Activated CD4-positive, alpha-beta memory T cell treated with anti-CD3 and anti-CD28 coated beads for 36 hours (primary cell): ENCODE results near the gene ARNT2. TPM values are rescaled to one million over a fixed set of nuclear protein-coding genes. Genes with fewer than 3 reads are reported as not detected.

Source experiments
- CTCF ChIA-PET: fragments of 350-600 bp; sonication (Branson Sonifier 250); formaldehyde crosslinking; loops from one replicate; lab custom pipeline; 2021; ENCODE audit warnings: antibody characterized with exemption, inconsistent platforms; lab: Charles Lee
- POLR2A ChIA-PET: fragments of 350-600 bp; sonication (Branson Sonifier 250); formaldehyde crosslinking; loops from one replicate; lab custom pipeline; 2021; ENCODE audit warnings: antibody characterized with exemption; lab: Charles Lee
- DNase-seq: peaks from one replicate; pipeline ENCODE4 v3.0.0-alpha.2; 2020
- H3K27ac Mint-ChIP-seq: one replicate; pipeline ENCODE4 v1.8.0; 2021; ENCODE audit warnings: mixed read lengths
- H3K27me3 Mint-ChIP-seq: one replicate; pipeline ENCODE4 v1.8.0; 2021; ENCODE audit warnings: mixed read lengths
- H3K36me3 Mint-ChIP-seq: one replicate; pipeline ENCODE4 v1.8.0; 2021; ENCODE audit warnings: mixed read lengths
- H3K4me1 Mint-ChIP-seq: one replicate; pipeline ENCODE4 v1.8.0; 2021; ENCODE audit warnings: low read depth, mixed read lengths
- H3K4me3 Mint-ChIP-seq: one replicate; pipeline ENCODE4 v1.8.0; 2021; ENCODE audit warnings: mild to moderate bottlenecking, mixed read lengths
- H3K9me3 Mint-ChIP-seq: one replicate; pipeline ENCODE4 v1.8.0; 2021; ENCODE audit warnings: mixed read lengths
- intact Hi-C: fragments of 100-400 bp; cut with micrococcal nuclease; formaldehyde crosslinking; loops from one replicate; pipeline ENCODE4 v1.15.1; 2023
- total RNA-seq, 2 experiments: library from RNA; stranded (reverse); gene quantifications; one replicate each; pipeline ENCODE4 v1.2.3, GENCODE V29; 2021

The ARNT2 gene
- total RNA-seq, 2 experiments from 2014 or later, result 0.10 to 0.38 TPM

GRCh38 chr15:80580106-80580505 is 175.9 kb downstream of the ARNT2 start:
- intact Hi-C loops, result loop anchor here (10.0 kb wide), 1 partner anchor 395 kb away; no protein-coding TSS in a partner anchor
- ChIA-PET POLR2A (no interaction called here), CTCF (no interaction called here)
- no peak overlapping the region for H3K4me3 Mint-ChIP-seq
- peaks cover 2% of the 10 kb centered on the region for H3K4me1 Mint-ChIP-seq
- no peak for DNase-seq
- H3K9me3 Mint-ChIP-seq, result no peaks in the 10 kb centered on the region
- peaks cover 1% of the 10 kb centered on the region for H3K27me3 Mint-ChIP-seq
- H3K27ac Mint-ChIP-seq, result no peak overlapping the region
- H3K36me3 Mint-ChIP-seq, result no peaks in the 10 kb centered on the region

- Mint-ChIP-seq H3K36me3 (no peaks in the 10 kb centered on the region), H3K9me3 (no peaks in the 10 kb centered on the region), H3K27ac (no peak overlapping the region), H3K4me3 (no peak overlapping the region), H3K27me3 (peaks cover 1% of the 10 kb centered on the region), H3K4me1 (peaks cover 2% of the 10 kb centered on the region)
- POLR2A ChIA-PET, result no interaction called here
- intact Hi-C loops, result loop anchor here (10.0 kb wide), 1 partner anchor 394 kb away; no protein-coding TSS in a partner anchor
- CTCF ChIA-PET, result no interaction called here
- no peak for DNase-seq
Observed at GRCh38 chr15:80580536-80581260, 176.5 kb downstream of the ARNT2 start.

GRCh38 chr15:80581976-80582375 is 177.8 kb downstream of the ARNT2 start:
- Mint-ChIP-seq H3K27ac (no peak overlapping the region), H3K36me3 (no peaks in the 10 kb centered on the region), H3K9me3 (no peaks in the 10 kb centered on the region), H3K27me3 (peaks cover 1% of the 10 kb centered on the region), H3K4me1 (peaks cover 2% of the 10 kb centered on the region), H3K4me3 (no peak overlapping the region)
- ChIA-PET POLR2A (no interaction called here), CTCF (no interaction called here)
- DNase-seq, result no peak
- intact Hi-C loops, result loop anchor here (10.0 kb wide), 1 partner anchor 393 kb away; no protein-coding TSS in a partner anchor

GRCh38 chr15:80582816-80583423 is 178.7 kb downstream of the ARNT2 start:
- Mint-ChIP-seq H3K4me3 (no peak overlapping the region), H3K9me3 (no peaks in the 10 kb centered on the region), H3K36me3 (no peaks in the 10 kb centered on the region), H3K4me1 (peaks cover 2% of the 10 kb centered on the region), H3K27me3 (no peaks in the 10 kb centered on the region), H3K27ac (no peak overlapping the region)
- intact Hi-C loops, result loop anchor here (10.0 kb wide), 1 partner anchor 392 kb away; no protein-coding TSS in a partner anchor
- ChIA-PET POLR2A (no interaction called here), CTCF (no interaction called here)
- no peak for DNase-seq

- no peak for DNase-seq
Observed at GRCh38 chr15:80584561-80584964, 180.4 kb downstream of the ARNT2 start.

GRCh38 chr15:80584973-80585525 is 180.9 kb downstream of the ARNT2 start:
- no peak for DNase-seq
- Mint-ChIP-seq H3K36me3 (no peaks in the 10 kb centered on the region), H3K4me3 (no peak overlapping the region), H3K27ac (no peak overlapping the region), H3K4me1 (peaks cover 2% of the 10 kb centered on the region), H3K9me3 (no peaks in the 10 kb centered on the region), H3K27me3 (no peaks in the 10 kb centered on the region)
- POLR2A ChIA-PET, result no interaction called here
- intact Hi-C loops, result loop anchor here (10.0 kb wide), 1 partner anchor 390 kb away; no protein-coding TSS in a partner anchor
- CTCF ChIA-PET, result interaction anchor here (1.1 kb wide), 1 partner anchor 110 kb away, joined by 3 read pairs; the partner anchor contains the start of gene ABHD17C

More at GRCh38 chr15:80584561-80584964, 180.4 kb downstream of the ARNT2 start:
- H3K36me3 Mint-ChIP-seq, result no peaks in the 10 kb centered on the region
- POLR2A ChIA-PET, result no interaction called here
- no peaks in the 10 kb centered on the region for H3K27me3 Mint-ChIP-seq
- intact Hi-C loops, result loop anchor here (10.0 kb wide), 1 partner anchor 390 kb away; no protein-coding TSS in a partner anchor
- peaks cover 2% of the 10 kb centered on the region for H3K4me1 Mint-ChIP-seq
- no peak overlapping the region for H3K27ac Mint-ChIP-seq
- no peak overlapping the region for H3K4me3 Mint-ChIP-seq
- no peaks in the 10 kb centered on the region for H3K9me3 Mint-ChIP-seq
- CTCF ChIA-PET, result interaction anchor here (1.1 kb wide), 1 partner anchor 111 kb away, joined by 3 read pairs; the partner anchor contains the start of gene ABHD17C

- POLR2A ChIA-PET, result no interaction called here
- no peaks in the 10 kb centered on the region for H3K36me3 Mint-ChIP-seq
Observed at GRCh38 chr15:80585544-80586018, 181.4 kb downstream of the ARNT2 start.

GRCh38 chr15:80586161-80586560 is 182.0 kb downstream of the ARNT2 start:
- intact Hi-C loops, result loop anchor here (10.0 kb wide), 1 partner anchor 389 kb away; no protein-coding TSS in a partner anchor
- Mint-ChIP-seq H3K4me1 (peaks cover 2% of the 10 kb centered on the region), H3K27ac (no peak overlapping the region), H3K4me3 (no peak overlapping the region), H3K9me3 (no peaks in the 10 kb centered on the region), H3K27me3 (no peaks in the 10 kb centered on the region), H3K36me3 (no peaks in the 10 kb centered on the region)
- CTCF ChIA-PET, result interaction anchor here (1.1 kb wide), 1 partner anchor 190 kb away, joined by 4 read pairs; no protein-coding TSS in a partner anchor
- POLR2A ChIA-PET, result no interaction called here
- no peak for DNase-seq

More at GRCh38 chr15:80585544-80586018, 181.4 kb downstream of the ARNT2 start:
- Mint-ChIP-seq H3K27me3 (no peaks in the 10 kb centered on the region), H3K9me3 (no peaks in the 10 kb centered on the region), H3K4me3 (no peak overlapping the region), H3K4me1 (peaks cover 2% of the 10 kb centered on the region), H3K27ac (no peak overlapping the region)
- intact Hi-C loops, result loop anchor here (10.0 kb wide), 1 partner anchor 389 kb away; no protein-coding TSS in a partner anchor
- CTCF ChIA-PET, result interaction anchor here (1.1 kb wide), 2 partner anchors 110 to 191 kb away, joined by 3 to 4 read pairs; partner anchors contain the start of gene ABHD17C
- DNase-seq, result peak; percentile 16

- H3K27ac Mint-ChIP-seq, result no peak overlapping the region
- ChIA-PET POLR2A (no interaction called here), CTCF (no interaction called here)
- peaks cover 2% of the 10 kb centered on the region for H3K4me1 Mint-ChIP-seq
- H3K9me3 Mint-ChIP-seq, result no peaks in the 10 kb centered on the region
- no peak for DNase-seq
- no peaks in the 10 kb centered on the region for H3K27me3 Mint-ChIP-seq
- intact Hi-C loops, result loop anchor here (10.0 kb wide), 1 partner anchor 388 kb away; no protein-coding TSS in a partner anchor
- no peak overlapping the region for H3K4me3 Mint-ChIP-seq
- no peaks in the 10 kb centered on the region for H3K36me3 Mint-ChIP-seq
Observed at GRCh38 chr15:80587007-80587406, 182.8 kb downstream of the ARNT2 start.

- Mint-ChIP-seq H3K9me3 (no peaks in the 10 kb centered on the region), H3K36me3 (no peaks in the 10 kb centered on the region), H3K4me3 (no peak overlapping the region), H3K27me3 (no peaks in the 10 kb centered on the region), H3K4me1 (peaks cover 2% of the 10 kb centered on the region), H3K27ac (no peak overlapping the region)
- CTCF ChIA-PET, result no interaction called here
- intact Hi-C loops, result loop anchor here (10.0 kb wide), 1 partner anchor 387 kb away; no protein-coding TSS in a partner anchor
- no peak for DNase-seq
- POLR2A ChIA-PET, result no interaction called here
Observed at GRCh38 chr15:80587816-80588456, 183.8 kb downstream of the ARNT2 start.

GRCh38 chr15:80588801-80589200 is 184.6 kb downstream of the ARNT2 start:
- Mint-ChIP-seq H3K4me3 (no peak overlapping the region), H3K9me3 (no peaks in the 10 kb centered on the region), H3K27me3 (no peaks in the 10 kb centered on the region), H3K27ac (no peak overlapping the region), H3K4me1 (peaks cover 2% of the 10 kb centered on the region), H3K36me3 (no peaks in the 10 kb centered on the region)
- ChIA-PET POLR2A (no interaction called here), CTCF (no interaction called here)
- intact Hi-C loops, result loop anchor here (10.0 kb wide), 1 partner anchor 386 kb away; no protein-coding TSS in a partner anchor
- DNase-seq, result no peak
